HEK293 (cell line): ENCODE data around the gene FCGBP.

Experiments
- CTCF ChIA-PET: fragments of 350-600 bp; formaldehyde crosslinking; extraction: SDS; loops from one replicate; lab custom pipeline; 2021; ENCODE audit warnings: antibody characterized with exemption; lab: Yijun Ruan, JAX
- POLR2A ChIA-PET: fragments of 300-600 bp; formaldehyde crosslinking; extraction: SDS; loops from one replicate; lab custom pipeline; 2020; ENCODE audit warnings: antibody characterized with exemption, inconsistent platforms; lab: Yijun Ruan, JAX
- H3K27ac ChIP-seq: fragments of 200-500 bp; sonication (Bioruptor generic); 2 replicates; pipeline ENCODE4 v1.5.1; 2014; ENCODE audit warnings: low read depth, low read length, control low read depth, inconsistent platforms; ENCODE audit errors: extremely low read depth
- H3K36me3 ChIP-seq, 2 experiments: fragments of 200-500 bp in 1 of 2; sonication (Bioruptor generic) in 1 of 2; 1 replicate in 1 of 2; 2 replicates in 1 of 2; pipeline ENCODE4 v1.5.1; 2014 to 2017; ENCODE audit warnings: inconsistent platforms in 2 of 2, low read length in 2 of 2; ENCODE audit not compliant: control insufficient read depth in 2 of 2, insufficient read depth in 1 of 2
- H3K4me1 ChIP-seq: fragments of 200-500 bp; sonication (Bioruptor generic); 2 replicates; pipeline ENCODE4 v1.5.1; 2014; ENCODE audit warnings: mild to moderate bottlenecking, low read length, inconsistent platforms; ENCODE audit not compliant: control insufficient read depth, insufficient read depth
- H3K4me3 ChIP-seq: 2 replicates; pipeline ENCODE4 v1.5.1; 2011; ENCODE audit warnings: low read depth, mild to moderate bottlenecking, control low read depth, low read length, moderate library complexity
- H3K9me3 ChIP-seq: fragments of 200-500 bp; sonication (Bioruptor generic); 2 replicates; pipeline ENCODE4 v1.5.1; 2014; ENCODE audit warnings: low read depth, low read length, inconsistent platforms; ENCODE audit not compliant: control insufficient read depth, insufficient read depth
- MYNN ChIP-seq: fragments of 450-650 bp; formaldehyde crosslinking; IDR thresholded peaks from 2 replicates; pipeline ENCODE4 v1.5.1; 2016; ENCODE audit warnings: missing biosample characterization, missing genetic modification characterization, borderline replicate concordance
- RBAK ChIP-seq: fragments of 450-650 bp; formaldehyde crosslinking; IDR thresholded peaks from 2 replicates; pipeline ENCODE4 v1.5.1; 2016; ENCODE audit warnings: missing biosample characterization, missing genetic modification characterization
- SCRT2 ChIP-seq: fragments of 450-650 bp; formaldehyde crosslinking; IDR thresholded peaks from 2 replicates; pipeline ENCODE4 v1.5.1; 2016; ENCODE audit warnings: missing biosample characterization, missing genetic modification characterization
- ZEB2 ChIP-seq: fragments of 450-650 bp; formaldehyde crosslinking; IDR thresholded peaks from 2 replicates; pipeline ENCODE4 v1.5.1; 2016; ENCODE audit warnings: missing biosample characterization, missing genetic modification characterization
- ZNF10 ChIP-seq: fragments of 450-650 bp; formaldehyde crosslinking; IDR thresholded peaks from 2 replicates; pipeline ENCODE4 v1.5.1; 2017; ENCODE audit warnings: missing biosample characterization, missing genetic modification characterization
- ZNF214 ChIP-seq: fragments of 450-650 bp; formaldehyde crosslinking; IDR thresholded peaks from 2 replicates; pipeline ENCODE4 v1.5.1; 2017; ENCODE audit warnings: missing biosample characterization, mild to moderate bottlenecking, missing genetic modification characterization, borderline replicate concordance
- ZNF423 ChIP-seq: fragments of 450-650 bp; formaldehyde crosslinking; IDR thresholded peaks from 2 replicates; pipeline ENCODE4 v1.5.1; 2016; ENCODE audit warnings: missing biosample characterization, missing genetic modification characterization
- ZNF426 ChIP-seq: fragments of 450-650 bp; formaldehyde crosslinking; IDR thresholded peaks from 2 replicates; pipeline ENCODE4 v1.5.1; 2017; ENCODE audit warnings: missing biosample characterization, missing genetic modification characterization, mild to moderate bottlenecking, inconsistent platforms, moderate library complexity
- ZNF501 ChIP-seq: fragments of 450-650 bp; formaldehyde crosslinking; IDR thresholded peaks from 2 replicates; pipeline ENCODE4 v1.5.1; 2016; ENCODE audit warnings: missing biosample characterization, missing genetic modification characterization
- ZNF514 ChIP-seq: fragments of 450-650 bp; formaldehyde crosslinking; IDR thresholded peaks from 2 replicates; pipeline ENCODE4 v1.5.1; 2016; ENCODE audit warnings: missing biosample characterization, missing genetic modification characterization
- ZNF585B ChIP-seq: fragments of 450-650 bp; formaldehyde crosslinking; IDR thresholded peaks from 2 replicates; pipeline ENCODE4 v1.5.1; 2016; ENCODE audit warnings: missing biosample characterization, missing genetic modification characterization
- ZNF664 ChIP-seq: fragments of 450-650 bp; formaldehyde crosslinking; IDR thresholded peaks from 2 replicates; pipeline ENCODE4 v1.5.1; 2016; ENCODE audit warnings: missing biosample characterization, missing genetic modification characterization
- ZNF830 ChIP-seq: fragments of 450-650 bp; IDR thresholded peaks from 2 replicates; pipeline ENCODE4 v1.5.0; 2018; ENCODE audit warnings: missing biosample characterization, missing genetic modification characterization, low read depth, mild to moderate bottlenecking, moderate library complexity
- ZNF837 ChIP-seq: fragments of 450-650 bp; formaldehyde crosslinking; IDR thresholded peaks from 2 replicates; pipeline ENCODE4 v1.5.1; 2016; ENCODE audit warnings: missing biosample characterization, missing genetic modification characterization
- TF ChIP-seq, protein P1 (sequence below): fragments of 450-650 bp; formaldehyde crosslinking; IDR thresholded peaks from 2 replicates; pipeline ENCODE4 v1.5.1; 2017; ENCODE audit warnings: missing biosample characterization, missing genetic modification characterization
- TF ChIP-seq, protein P2 (sequence below): fragments of 450-650 bp; formaldehyde crosslinking; IDR thresholded peaks from 2 replicates; pipeline ENCODE4 v1.5.1; 2016; ENCODE audit warnings: missing biosample characterization, missing genetic modification characterization

The FCGBP gene

DNA sequence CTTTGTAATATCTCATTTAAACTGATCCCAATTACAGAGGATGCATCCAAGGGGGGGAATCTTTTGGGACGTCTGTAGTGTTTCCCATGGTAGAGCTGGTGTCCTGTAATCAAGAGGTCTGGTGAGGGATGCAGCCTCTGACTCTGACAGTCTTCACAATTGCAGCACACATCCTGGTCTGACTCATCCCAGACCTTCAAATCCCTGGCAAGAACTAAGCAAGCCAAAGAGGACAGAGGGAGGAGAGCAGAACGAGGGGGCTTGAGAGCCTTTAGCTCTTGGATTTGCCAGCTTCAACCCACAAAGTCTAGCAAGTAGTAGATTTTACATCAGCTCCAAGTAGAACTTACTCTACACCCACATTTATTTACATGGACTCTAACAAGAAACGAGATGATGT is 17.3 kb upstream of the FCGBP start:
- Histone ChIP-seq H3K27ac (no peak overlapping the region), H3K4me3 (no peak overlapping the region), H3K4me1 (peaks cover 4% of the 10 kb centered on the region; the same call in 1 of the 2 replicates), H3K9me3 (no peaks in the 10 kb centered on the region), H3K36me3 (no peaks in the 10 kb centered on the region; a peak in 1 of 3 replicates)
- CTCF ChIA-PET: interaction anchor here (0.7 to 1.8 kb wide), 3 partner anchors 19 to 454 kb away, joined by 3 to 9 read pairs (median 4); partner anchors contain the start of gene PSMC4
- TF ChIP-seq, protein P1, sequence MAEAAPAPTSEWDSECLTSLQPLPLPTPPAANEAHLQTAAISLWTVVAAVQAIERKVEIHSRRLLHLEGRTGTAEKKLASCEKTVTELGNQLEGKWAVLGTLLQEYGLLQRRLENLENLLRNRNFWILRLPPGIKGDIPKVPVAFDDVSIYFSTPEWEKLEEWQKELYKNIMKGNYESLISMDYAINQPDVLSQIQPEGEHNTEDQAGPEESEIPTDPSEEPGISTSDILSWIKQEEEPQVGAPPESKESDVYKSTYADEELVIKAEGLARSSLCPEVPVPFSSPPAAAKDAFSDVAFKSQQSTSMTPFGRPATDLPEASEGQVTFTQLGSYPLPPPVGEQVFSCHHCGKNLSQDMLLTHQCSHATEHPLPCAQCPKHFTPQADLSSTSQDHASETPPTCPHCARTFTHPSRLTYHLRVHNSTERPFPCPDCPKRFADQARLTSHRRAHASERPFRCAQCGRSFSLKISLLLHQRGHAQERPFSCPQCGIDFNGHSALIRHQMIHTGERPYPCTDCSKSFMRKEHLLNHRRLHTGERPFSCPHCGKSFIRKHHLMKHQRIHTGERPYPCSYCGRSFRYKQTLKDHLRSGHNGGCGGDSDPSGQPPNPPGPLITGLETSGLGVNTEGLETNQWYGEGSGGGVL (tag by site-specific recombination): no peak
- TF ChIP-seq ZEB2 (tag by site-specific recombination) (no peak), ZNF664 (tag by site-specific recombination) (0 out of 2 replicates have a peak, but pooled peaks have one; percentile 31), MYNN (tag by site-specific recombination) (no peak), ZNF830 (tag by site-specific recombination) (no peak)
- POLR2A ChIA-PET: interaction anchor here (1.0 kb wide), 1 partner anchor 19 kb away, joined by 5 read pairs; the partner anchor contains the start of gene PSMC4

DNA sequence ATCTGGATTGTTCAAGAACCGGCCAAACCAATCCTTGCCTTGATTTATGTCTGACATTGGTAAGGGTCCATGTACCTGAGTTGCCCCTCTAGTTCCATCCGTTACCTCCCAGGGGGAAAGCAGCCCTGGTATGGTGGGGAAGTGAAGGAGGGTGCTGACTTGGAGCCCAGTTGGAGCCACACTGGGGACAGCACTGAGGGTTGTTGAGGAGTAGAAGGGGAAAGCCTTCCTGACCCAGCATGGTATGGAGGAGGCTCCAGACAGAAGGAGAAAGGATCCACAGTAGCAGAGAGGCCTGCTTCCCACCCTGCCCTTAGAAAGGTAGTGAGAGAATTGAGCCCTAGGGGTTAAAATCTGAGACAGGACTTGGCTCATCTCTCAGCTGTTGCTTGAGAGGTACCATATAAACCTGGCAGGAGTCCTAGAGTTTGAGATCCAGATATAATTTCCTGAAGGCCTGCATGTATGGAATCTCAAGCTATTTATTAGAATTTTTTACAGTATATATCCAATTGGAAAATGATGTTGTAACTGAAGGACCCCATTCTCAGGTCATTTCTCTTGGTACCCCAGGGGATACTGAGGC is 16.7 kb upstream of the FCGBP start:
- peaks cover 4% of the 10 kb centered on the region; the same call in 1 of the 2 replicates for H3K4me1 ChIP-seq
- no peak overlapping the region for H3K27ac ChIP-seq
- H3K36me3 ChIP-seq: no peaks in the 10 kb centered on the region; a peak in 1 of 3 replicates
- ChIA-PET CTCF (interaction anchor here (0.7 to 1.8 kb wide), 3 partner anchors 19 to 454 kb away, joined by 3 to 9 read pairs (median 4); partner anchors contain the start of gene PSMC4), POLR2A (interaction anchor here (1.0 kb wide), 1 partner anchor 20 kb away, joined by 5 read pairs; the partner anchor contains the start of gene PSMC4)
- H3K9me3 ChIP-seq: no peaks in the 10 kb centered on the region
- no peak for TF ChIP-seq ZNF10 (tag by site-specific recombination)
- TF ChIP-seq ZNF585B (tag by site-specific recombination): no peak
- no peak for TF ChIP-seq SCRT2 (tag by site-specific recombination)
- no peak for TF ChIP-seq ZNF837 (tag by site-specific recombination)
- no peak for TF ChIP-seq RBAK
- no peak for TF ChIP-seq ZNF423 (tag by site-specific recombination)
- no peak for TF ChIP-seq ZNF514
- TF ChIP-seq, protein P2, sequence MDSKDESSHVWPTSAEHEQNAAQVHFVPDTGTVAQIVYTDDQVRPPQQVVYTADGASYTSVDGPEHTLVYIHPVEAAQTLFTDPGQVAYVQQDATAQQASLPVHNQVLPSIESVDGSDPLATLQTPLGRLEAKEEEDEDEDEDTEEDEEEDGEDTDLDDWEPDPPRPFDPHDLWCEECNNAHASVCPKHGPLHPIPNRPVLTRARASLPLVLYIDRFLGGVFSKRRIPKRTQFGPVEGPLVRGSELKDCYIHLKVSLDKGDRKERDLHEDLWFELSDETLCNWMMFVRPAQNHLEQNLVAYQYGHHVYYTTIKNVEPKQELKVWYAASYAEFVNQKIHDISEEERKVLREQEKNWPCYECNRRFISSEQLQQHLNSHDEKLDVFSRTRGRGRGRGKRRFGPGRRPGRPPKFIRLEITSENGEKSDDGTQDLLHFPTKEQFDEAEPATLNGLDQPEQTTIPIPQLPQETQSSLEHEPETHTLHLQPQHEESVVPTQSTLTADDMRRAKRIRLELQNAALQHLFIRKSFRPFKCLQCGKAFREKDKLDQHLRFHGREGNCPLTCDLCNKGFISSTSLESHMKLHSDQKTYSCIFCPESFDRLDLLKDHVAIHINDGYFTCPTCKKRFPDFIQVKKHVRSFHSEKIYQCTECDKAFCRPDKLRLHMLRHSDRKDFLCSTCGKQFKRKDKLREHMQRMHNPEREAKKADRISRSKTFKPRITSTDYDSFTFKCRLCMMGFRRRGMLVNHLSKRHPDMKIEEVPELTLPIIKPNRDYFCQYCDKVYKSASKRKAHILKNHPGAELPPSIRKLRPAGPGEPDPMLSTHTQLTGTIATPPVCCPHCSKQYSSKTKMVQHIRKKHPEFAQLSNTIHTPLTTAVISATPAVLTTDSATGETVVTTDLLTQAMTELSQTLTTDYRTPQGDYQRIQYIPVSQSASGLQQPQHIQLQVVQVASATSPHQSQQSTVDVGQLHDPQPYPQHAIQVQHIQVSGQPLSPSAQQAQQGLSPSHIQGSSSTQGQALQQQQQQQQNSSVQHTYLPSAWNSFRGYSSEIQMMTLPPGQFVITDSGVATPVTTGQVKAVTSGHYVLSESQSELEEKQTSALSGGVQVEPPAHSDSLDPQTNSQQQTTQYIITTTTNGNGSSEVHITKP (tag by site-specific recombination): no peak
- TF ChIP-seq ZNF214 (tag by site-specific recombination): no peak
- no peak for TF ChIP-seq ZNF501 (tag by site-specific recombination)
- no peak for TF ChIP-seq ZNF426 (tag by site-specific recombination)
- TF ChIP-seq, protein P1 (tag by site-specific recombination): no peak
- H3K4me3 ChIP-seq: no peak overlapping the region
